ENCODE results near the gene NTSR1.

Gene NTSR1

DNA sequence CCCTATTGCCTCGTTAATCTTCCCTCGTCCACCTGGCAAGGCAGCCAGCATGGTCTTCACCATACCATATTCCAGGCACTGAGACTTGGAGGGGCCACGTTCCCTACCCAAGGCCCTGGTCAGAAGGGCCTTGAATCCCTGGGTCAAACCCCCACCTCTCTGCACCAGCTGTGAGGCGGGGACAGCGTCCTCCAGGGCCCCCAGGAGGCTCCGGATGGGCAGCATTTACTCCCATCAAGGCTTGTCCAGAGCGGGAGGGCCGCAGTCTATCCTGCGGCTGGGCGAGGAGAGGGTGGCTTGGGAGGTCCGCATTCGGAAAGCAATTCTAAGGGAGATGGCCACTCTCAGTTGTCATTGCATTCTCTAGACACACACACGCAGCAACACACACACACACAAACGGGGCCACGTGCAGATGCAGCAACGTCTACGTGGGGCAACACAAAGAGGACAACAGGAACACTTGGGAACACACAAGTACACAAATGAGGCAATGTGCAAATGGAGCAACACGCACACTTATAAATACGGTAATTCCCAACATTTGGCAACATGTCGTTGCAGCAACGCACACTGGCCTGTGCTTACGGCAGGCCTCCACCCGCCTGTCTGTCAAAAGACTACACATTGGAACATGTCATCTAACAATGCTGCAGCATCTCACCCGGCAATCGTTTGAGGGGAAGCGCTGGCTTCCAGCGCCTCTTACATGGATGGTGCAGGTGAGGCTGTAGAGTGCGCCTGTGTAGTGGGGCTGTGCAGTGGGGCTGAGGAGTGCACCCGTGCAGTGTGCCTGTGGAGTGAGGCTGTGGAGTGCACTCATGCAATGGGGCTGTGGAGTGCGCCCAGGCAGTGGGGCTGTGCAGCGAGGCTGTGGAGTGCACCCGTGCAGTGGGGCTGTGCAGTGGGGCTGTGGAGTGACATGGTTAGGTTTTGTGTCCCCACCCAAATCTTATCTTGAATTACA is 12.9 kb upstream of the NTSR1 start:
- DNase-seq: no peak

DNA sequence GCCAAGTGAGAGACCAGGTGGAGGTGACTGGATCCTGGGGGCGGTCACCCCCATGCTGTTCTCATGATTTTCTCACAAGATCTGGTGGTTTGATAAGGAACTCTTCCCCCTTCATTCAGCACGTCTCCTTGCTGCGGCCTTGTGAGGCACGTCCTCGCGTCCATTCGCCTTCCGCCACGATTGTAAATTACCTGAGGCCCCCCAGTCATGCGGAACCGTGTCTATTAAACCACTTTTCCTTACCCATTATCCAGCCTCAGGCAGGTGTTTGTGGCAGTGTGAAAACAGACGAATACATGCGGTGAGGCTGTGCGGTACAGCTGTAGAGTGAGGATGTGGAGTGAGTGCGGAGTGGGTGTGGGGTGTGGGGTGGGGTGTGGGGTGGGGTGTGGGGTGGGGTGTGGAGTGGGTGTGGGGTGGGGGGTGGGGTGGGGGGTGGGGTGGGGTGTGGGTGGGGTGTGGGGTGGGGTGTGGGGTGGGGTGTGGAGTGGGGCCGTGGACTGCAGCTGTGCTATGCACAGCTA is 12.1 kb upstream of the NTSR1 start:
- DNase-seq: no peak

DNA sequence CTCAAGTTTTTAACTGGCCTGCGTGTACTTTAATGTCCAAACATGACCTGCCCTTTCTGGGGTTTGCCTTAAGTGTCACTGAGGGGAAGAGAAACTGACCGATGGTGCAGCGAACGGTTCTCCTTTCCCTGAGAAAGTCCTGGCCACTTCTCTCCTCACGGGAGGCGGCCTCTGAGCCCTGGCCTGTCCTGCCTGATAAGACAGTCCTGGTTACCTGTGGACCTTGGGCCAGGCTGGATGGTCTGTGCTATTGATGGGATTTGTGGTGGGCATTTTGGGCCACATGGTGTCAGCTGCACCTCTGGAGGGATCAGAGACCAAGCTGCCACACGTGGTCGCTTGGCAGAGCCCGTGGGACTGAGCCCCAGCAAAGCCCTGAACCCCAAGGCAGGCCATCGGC is 11.6 kb upstream of the NTSR1 start:
- DNase-seq: no peak

GRCh38 chr20:62697468-62697912 is 11.1 kb upstream of the NTSR1 start:
- no peak for DNase-seq

DNA sequence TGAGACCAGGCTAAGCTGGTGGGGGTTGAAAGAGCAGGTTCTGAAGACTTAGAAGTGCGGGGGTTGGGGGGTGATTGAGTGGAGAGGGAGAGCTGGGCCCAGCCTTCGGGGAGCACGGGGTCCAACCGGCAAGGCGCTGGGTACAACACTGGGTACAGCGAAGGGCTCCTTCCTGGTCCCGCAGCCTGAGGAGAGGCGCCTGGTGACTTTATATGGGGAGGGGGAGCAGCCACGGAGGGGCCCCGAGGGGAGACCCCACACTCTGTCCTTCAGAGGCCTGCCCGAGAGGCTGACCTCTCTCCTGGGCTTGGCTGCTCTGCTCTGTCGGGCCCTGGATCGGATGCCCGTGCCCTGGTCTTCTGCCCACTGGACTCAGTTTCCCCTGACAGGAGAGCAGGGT is 10.4 kb upstream of the NTSR1 start:
- no peak for DNase-seq

DNA sequence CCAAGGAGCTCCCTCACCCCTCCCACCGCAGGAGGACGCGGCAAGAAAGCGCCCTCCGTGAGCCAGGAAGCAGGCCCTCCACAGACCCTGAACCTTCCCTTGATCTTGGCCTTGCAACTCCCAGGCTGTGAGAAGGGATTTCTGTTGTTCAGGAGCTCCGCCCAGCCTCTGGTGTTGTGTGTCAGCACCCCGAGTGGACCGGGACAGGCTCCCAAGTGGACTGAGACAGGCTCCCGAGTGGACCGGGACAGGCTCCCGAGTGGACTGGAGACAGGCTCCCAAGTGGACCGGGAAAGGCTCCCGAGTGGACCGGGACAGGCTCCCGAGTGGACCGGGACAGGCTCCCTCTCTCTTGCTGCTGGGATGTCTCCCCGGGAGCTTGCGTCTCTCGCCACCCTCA is 9.3 kb upstream of the NTSR1 start:
- DNase-seq: no peak

- DNase-seq: no peak
Measured at GRCh38 chr20:62699741-62700140, 8.9 kb upstream of the NTSR1 start.

DNA sequence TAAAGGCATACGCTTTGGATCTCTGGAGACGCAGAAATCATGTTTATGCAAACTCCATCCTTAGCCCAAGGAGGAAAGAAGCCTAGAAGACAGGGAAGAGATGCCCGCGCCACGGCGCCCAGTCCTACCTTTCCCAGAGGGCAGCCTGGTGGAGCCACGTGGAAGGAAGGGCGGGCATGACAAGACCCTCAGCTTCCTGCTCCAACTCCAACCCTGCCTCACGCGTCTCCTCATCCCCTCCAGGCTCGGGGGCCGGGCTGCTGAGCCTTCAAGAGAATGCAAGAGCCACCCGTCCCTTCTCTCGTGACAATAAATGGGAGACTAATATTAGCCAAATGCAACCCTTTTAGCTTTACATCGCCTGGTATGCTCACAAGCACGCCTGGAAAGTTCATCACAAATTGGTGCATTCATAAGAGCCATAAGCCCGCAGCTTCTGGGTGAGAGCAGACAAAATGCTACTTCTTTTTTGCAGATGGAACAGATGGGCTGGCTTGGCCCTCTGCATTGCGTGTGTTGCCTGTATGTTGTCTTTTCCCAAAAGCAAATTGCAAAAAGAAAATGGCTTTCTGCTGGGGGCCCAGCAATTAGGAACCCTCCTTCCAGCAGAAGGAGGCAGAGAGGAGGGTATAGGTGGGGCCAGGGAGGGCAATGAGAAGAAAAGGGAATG is 8.2 kb upstream of the NTSR1 start:
- no peak for DNase-seq

DNA sequence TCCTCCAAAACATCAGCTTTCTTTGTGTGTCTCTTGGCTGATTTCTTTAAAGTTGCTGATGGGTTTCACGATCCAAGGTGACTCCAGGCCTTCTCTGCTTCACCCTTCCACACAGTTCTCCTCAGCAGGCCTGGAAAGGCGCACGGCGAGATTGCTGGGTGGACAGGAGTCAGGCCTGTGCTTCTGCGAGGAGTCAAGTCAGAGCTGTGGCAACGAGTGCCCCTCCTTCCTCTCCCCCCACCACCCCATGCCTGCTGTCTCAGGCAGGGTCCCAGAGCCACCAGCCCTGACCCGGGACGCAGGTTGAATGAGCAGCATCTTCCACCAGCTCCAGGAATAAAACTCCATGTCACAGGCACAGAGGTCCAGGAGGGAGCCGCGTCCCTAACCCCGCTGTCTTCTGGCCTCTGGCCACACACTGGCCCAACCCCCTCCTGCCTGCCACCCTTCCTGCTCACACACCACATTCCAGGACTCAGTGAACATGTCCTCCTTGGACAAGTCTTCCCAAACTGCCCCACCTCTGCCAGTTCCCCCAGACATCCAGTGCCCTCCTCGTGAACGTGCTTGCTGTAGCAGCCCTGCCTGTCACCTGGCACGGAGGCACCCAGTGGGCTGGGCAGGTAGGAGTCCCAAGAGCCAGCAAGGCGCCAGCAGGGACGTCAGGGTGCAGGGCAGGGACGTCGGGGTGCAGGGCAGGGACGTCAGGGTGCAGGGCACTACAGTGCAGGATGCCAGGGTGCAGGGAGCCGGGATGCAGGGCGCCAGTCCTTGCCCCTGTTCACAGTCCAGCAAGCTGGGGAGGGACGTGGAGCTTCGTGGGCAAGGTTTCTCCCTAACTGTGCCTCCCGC is 7.2 kb upstream of the NTSR1 start:
- DNase-seq: no peak

DNA sequence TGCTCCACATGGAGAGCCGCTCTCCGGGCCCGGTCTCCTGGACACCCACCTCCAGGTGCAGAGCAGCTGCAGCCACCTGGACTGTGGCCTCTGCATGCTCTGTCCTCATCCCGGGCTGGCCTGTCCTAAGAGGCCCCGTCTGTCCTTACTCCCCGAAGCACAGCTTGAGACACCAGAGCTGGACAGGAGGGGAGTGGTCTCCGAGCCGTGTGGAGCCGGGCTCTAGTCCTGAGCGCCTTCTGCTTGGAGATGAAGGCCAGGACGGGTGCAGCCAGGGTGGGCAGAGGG is 6.7 kb upstream of the NTSR1 start:
- no peak for DNase-seq

DNA sequence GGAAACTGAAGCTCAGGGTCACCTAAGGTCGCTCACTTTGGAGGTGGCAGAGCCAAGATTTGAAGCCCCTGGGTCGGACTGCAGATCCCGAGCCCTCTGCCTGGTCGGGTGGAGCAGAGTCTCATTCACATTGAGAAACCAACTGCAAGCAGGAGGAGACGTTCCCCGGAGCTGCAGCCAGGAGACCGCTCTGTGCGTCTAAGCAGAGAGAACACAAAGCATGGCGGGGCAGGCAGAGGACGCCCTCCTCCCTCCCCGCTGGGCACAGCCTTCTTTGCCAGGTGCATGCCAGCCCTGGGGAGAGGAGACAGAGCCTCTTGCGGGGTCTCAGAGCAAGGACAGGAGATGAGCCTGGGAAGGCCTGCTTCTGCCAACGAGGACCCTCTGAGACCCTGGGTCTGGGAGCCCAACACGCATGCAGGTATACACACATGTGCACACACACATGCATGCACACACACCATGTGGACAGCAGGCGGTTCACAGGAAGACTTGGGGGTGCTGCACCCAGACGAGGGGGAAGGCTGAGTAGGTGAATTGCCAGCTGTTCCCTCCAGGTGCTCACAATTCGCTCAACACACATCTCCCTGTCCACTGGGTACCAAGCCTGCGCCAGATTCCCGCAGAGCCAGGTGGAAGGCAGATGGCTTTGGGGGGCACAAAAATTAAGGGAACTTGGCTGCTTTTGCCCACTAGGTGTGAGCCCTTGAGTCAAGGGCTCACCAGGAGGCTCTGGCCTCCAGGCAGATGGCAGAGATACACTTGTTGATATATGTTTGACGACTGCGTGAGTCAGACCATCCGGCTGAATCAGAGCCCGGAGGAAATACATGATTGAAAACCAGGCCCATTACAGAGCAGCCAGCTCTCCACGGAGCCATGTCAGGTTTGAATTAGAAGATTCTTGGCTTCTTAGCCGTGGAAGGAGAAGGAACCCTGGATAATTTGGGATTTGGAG is 5.5 kb upstream of the NTSR1 start:
- DNase-seq: no peak

DNA sequence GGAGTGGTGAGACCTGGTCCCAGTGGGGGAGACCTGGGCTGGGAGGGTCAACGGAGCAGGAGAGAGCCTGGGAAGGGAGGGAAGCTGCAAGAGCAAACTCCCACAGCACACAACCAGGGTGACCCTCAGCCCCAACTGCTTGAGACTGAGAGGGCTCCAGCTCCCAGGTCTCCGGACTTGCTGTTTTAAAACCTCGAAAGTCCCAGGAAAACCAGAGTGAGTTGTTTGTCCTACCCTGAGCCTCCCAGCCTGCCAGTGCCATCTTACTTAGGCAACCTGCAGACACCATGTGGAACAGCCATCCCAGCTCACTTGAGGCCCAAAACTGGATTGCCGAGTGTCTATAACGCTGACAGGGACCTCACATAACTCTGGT is 4.8 kb upstream of the NTSR1 start:
- no peak for DNase-seq

- DNase-seq: no peak
Measured at GRCh38 chr20:62704341-62704948, 4.2 kb upstream of the NTSR1 start.

DNA sequence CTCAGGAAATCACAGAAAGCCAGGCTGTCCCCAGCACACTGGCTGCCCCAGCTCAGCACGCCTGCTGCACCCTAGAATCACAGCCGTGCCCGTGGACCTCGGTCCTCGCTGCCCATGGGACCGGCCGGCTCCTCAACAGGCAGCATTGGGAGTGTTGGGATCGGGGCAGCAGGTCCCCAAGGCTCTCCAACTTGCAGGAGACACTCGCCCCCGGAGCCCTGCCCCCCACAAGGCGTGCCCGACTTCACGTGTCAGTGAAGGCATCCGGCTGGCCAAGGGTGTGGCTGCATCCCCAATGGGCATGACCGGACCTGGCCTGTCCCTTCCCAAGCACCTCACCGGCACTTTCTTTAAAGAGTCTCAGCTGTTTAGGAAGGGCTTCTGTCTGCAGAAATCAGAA is 3.0 kb upstream of the NTSR1 start:
- no peak for DNase-seq

GRCh38 chr20:62706344-62706743 is 2.3 kb upstream of the NTSR1 start:
- no peak for DNase-seq

DNA sequence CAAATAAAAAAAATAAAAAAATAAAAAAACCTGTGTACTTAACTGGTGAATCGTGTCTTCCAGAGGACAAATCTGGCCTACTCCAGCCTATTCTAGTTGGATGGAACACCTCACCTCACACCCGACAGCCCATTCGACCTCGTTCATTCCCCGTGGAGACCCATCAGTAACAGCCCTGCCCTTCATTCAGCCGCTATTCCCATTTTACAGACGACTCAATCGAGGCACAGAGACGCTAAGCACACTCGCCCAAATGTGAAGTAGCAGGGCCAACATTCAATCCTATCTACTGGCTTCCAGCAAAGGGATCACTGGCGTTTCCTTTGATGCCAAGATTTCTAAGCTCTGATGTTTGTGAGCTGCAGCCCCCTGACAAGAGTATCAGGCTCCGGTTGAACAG is 1.8 kb upstream of the NTSR1 start:
- no peak for DNase-seq

DNA sequence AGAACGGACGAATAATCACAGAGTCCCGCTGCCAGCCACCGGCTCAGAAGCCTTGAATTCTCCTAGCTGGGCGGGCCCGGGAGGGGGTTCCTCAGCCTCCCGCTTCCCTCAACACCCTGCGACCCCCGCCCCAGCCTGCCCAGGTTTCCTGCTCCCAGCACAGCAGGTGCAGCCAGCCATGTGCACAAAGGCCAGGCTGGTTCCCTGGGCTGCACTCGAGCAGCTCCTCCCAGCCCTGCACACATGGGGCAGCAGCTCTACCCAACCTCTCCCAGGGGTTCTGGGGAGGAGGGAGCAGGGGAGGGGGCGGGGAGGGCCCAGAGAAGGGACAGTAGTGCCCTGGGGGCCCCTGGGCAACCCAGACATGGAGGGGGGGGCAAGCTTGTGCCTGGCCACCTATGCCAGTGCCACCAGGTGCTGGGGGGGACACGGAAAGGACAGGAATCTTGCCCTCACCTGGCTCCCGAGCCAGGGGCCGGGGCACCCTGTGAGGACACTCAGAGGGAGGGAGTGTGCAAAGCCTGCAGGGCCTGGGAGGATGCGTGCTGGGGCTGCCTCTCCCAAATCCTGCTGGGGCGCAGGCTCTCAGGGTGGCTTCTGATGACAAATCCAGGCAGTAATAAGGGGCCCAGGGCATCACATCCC is 1.2 kb upstream of the NTSR1 start:
- DNase-seq: no peak

DNA sequence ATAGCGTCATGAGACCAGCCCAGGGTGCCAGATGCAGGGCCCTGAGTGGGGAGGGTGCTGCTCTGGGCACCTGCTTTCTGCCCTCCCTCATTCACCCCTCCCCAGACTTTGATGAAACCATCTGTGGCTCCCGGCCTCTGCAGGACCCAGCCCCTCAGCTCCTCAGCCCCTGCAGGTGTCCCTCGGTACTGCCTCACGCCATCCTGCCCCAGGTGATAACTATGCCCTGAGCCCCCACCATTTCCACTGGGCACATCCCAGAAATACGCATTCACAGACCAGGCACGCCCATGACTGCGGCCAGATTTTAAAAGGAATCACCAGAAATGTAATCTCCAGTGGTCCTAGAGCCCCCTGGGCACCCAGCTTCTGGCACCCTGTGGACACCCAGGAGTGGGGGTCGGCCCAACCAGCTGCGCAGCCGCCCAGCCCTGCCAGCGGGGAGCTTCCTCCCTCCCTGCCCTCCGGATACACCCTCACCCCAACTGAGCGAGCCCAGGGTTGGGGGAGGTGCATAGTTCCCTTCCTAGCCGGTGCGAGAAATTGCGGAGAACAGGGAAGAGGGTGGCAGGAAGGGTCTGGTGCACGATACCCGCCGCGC is 615 bp upstream of the NTSR1 start:
- DNase-seq: no peak

DNA sequence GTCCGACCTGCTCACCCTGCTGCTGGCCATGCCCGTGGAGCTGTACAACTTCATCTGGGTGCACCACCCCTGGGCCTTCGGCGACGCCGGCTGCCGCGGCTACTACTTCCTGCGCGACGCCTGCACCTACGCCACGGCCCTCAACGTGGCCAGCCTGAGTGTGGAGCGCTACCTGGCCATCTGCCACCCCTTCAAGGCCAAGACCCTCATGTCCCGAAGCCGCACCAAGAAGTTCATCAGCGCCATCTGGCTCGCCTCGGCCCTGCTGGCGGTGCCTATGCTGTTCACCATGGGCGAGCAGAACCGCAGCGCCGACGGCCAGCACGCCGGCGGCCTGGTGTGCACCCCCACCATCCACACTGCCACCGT is 885 bp downstream of the NTSR1 start:
- DNase-seq: no peak

- no peak for DNase-seq
Measured at GRCh38 chr20:62710221-62710885, 1.7 kb downstream of the NTSR1 start.

Data from activated effector memory CD4-positive, alpha-beta T cell treated with anti-CD3 and anti-CD28 coated beads, Interleukin-2, amount 50 U/mL, for 16 hours (primary cell).